GM18499 (cell line): Measurements from ENCODE around the gene RAP1GDS1.
A peak's percentile ranks its signal among the peaks of the same experiment; 100 is the strongest.
"Not testable (repeated sequence)": the region's sequence is repeated elsewhere in the genome, so short reads cannot be mapped to it uniquely, and the experiment has no call there.

Source experiments
- ATAC-seq: cut with Tn5 transposase; IDR thresholded peaks from one replicate; pipeline ENCODE4 v1.9.1; 2021; ENCODE audit warnings: moderate number of reproducible peaks; ENCODE audit not compliant: insufficient read depth, unreplicated experiment

RAP1GDS1 gene

GRCh38 chr4:98423009-98423408 lies 161.8 kb downstream of the RAP1GDS1 start:
- no peak for ATAC-seq

GRCh38 chr4:98430708-98431403 lies 169.7 kb downstream of the RAP1GDS1 start:
- no peak for ATAC-seq

- ATAC-seq, result no peak
Measured at GRCh38 chr4:98433691-98434090, 172.5 kb downstream of the RAP1GDS1 start.

GRCh38 chr4:98434816-98435215 lies 173.6 kb downstream of the RAP1GDS1 start:
- ATAC-seq, result no peak

GRCh38 chr4:98444371-98444770 lies 183.2 kb downstream of the RAP1GDS1 start:
- no peak for ATAC-seq

- peak; percentile 78 for ATAC-seq
Measured at GRCh38 chr4:98446499-98447375, 185.6 kb downstream of the RAP1GDS1 start.

GRCh38 chr4:98447648-98448047 lies 186.5 kb downstream of the RAP1GDS1 start:
- no peak for ATAC-seq

GRCh38 chr4:98448908-98449307 lies 187.7 kb downstream of the RAP1GDS1 start:
- no peak for ATAC-seq

GRCh38 chr4:98452091-98452490 lies 190.9 kb downstream of the RAP1GDS1 start:
- no peak for ATAC-seq

GRCh38 chr4:98457422-98457821 lies 196.2 kb downstream of the RAP1GDS1 start:
- not testable (repeated sequence) for ATAC-seq

- ATAC-seq, result not testable (repeated sequence)
Measured at GRCh38 chr4:98461121-98461865, 200.1 kb downstream of the RAP1GDS1 start.

- ATAC-seq, result no peak
Measured at GRCh38 chr4:98462487-98462886, 201.3 kb downstream of the RAP1GDS1 start.

GRCh38 chr4:98466868-98467599 lies 205.8 kb downstream of the RAP1GDS1 start:
- no peak for ATAC-seq

- peak; percentile 91 for ATAC-seq
Measured at GRCh38 chr4:98467627-98468072, 206.5 kb downstream of the RAP1GDS1 start.

- no peak for ATAC-seq
Measured at GRCh38 chr4:98468709-98469108, 207.5 kb downstream of the RAP1GDS1 start.

- ATAC-seq, result no peak
Measured at GRCh38 chr4:98469771-98470170, 208.6 kb downstream of the RAP1GDS1 start.

GRCh38 chr4:98470366-98470765 lies 209.2 kb downstream of the RAP1GDS1 start:
- no peak for ATAC-seq

GRCh38 chr4:98470831-98471230 lies 209.6 kb downstream of the RAP1GDS1 start:
- no peak for ATAC-seq

GRCh38 chr4:98473046-98473445 lies 211.9 kb downstream of the RAP1GDS1 start:
- no peak for ATAC-seq

GRCh38 chr4:98474408-98474844 lies 213.2 kb downstream of the RAP1GDS1 start:
- ATAC-seq, result no peak
